ENCODE results near the gene NPTXR. TPM values are rescaled to one million over a fixed set of nuclear protein-coding genes. Genes with fewer than 3 reads are reported as not detected.

Gene NPTXR
- total RNA-seq, 1 donor from 2014 or later, result 0.58 TPM

DNA sequence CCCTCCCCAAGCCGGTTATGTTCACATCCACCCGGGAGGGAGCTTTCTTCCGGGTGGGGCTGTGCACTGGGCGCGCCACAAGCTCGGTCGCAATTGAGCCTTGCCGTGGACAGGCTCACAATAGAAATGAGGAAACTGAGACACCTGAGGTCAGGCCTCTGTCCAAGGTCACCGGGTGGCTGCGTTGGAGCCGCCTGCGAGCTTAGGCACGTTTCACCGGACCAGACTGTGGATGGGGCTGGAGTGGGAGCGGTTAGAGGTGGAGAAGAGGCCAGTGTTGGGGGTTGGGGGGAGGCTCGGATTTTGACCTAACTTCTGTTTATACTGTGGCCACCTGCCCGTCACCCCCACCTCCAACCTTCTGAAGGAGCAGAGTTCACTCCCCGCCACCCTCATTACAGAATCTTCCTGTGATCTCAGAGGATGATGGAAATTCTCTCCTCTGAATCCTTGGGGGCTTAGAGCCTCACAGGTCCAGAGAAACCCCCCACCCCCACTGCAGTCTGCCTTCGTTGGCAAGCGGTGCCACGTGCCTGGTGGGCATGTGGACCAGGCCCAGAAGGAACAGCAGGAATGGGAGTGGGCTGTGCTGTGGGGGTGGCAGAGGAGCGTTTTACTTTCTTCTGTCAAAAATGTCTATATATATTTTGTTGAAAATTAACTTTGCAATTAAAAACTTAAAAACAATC is 631 bp upstream of the NPTXR start:
- TF ChIP-seq, protein P1, sequence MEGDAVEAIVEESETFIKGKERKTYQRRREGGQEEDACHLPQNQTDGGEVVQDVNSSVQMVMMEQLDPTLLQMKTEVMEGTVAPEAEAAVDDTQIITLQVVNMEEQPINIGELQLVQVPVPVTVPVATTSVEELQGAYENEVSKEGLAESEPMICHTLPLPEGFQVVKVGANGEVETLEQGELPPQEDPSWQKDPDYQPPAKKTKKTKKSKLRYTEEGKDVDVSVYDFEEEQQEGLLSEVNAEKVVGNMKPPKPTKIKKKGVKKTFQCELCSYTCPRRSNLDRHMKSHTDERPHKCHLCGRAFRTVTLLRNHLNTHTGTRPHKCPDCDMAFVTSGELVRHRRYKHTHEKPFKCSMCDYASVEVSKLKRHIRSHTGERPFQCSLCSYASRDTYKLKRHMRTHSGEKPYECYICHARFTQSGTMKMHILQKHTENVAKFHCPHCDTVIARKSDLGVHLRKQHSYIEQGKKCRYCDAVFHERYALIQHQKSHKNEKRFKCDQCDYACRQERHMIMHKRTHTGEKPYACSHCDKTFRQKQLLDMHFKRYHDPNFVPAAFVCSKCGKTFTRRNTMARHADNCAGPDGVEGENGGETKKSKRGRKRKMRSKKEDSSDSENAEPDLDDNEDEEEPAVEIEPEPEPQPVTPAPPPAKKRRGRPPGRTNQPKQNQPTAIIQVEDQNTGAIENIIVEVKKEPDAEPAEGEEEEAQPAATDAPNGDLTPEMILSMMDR (conservative IDR thresholded peaks at IDR 0.05; ENCODE audit: low read depth, low read length), result no peak
- peak overlapping the region; percentile 37 for H3K4me3 ChIP-seq (ENCODE audit: low read depth, low read length)
- DNase-seq (ENCODE audit: low read depth), result no peak

DNA sequence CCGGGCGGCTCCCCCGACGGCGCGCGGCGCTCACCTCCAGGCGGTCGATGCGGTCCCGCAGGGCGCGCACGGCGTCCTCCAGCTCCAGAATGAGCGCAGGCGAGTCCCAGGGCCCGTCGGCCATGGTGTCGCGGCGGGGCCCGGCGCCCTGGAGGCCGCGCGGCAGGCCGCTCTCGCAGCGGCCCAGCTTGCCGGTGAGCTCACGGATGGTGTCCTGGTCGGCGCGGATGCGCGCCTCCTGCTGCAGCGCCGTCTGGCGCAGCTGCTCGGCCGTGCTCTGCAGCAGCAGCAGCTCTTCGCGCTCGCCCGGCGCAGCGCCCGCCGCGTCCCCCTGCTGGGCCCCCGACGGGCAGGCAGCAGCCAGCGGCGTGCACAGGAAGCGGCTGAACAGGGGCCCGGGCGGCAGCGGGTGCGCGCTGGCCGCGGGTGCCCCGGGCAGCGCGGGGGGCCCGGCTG is 599 bp downstream of the NPTXR start:
- H3K4me3 ChIP-seq (ENCODE audit: low read depth, low read length), result peak overlapping the region; percentile 53
- no peak for DNase-seq (ENCODE audit: low read depth)
- TF ChIP-seq, protein P1 (conservative IDR thresholded peaks at IDR 0.05; ENCODE audit: low read depth, low read length), result no peak

DNA sequence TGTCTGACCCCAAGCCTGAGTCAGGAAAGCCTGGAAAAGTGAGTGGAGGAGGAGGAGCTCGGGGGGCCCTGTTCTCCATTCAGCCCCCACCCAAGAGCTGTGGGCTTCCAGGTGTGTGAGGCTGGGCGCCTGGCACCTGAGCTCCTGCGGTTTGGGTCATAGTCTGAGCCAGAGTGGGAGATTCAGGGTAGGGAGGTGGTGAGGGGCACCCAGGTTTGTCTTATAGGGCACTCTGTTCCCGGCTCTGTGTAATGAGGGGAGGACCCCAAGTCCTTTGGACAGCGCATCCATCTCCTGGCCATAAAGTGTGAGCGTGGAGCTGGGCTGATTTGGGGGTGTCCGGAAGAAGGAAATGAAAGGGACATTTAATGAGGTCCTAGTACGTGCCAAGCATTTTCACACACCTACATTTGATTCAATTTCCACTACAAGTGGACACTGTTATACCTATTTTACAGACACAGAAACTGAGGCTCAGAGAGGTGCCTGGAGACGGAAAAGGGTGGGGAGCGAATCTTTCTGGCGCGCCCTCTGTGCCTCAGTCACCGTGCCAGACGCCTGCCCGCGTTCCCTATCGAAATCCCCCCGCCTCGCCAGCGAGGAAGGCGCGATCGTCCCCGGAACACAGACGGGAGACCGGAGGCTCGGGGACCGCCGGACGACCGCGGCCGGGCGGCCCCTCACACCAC is 1.2 kb downstream of the NPTXR start:
- no peak for DNase-seq (ENCODE audit: low read depth)
- peak overlapping the region; percentile 53 for H3K4me3 ChIP-seq (ENCODE audit: low read depth, low read length)
- TF ChIP-seq, protein P1 (conservative IDR thresholded peaks at IDR 0.05; ENCODE audit: low read depth, low read length), result no peak

GRCh38 chr22:38841635-38842034 is 2.2 kb downstream of the NPTXR start:
- TF ChIP-seq, protein P1 (conservative IDR thresholded peaks at IDR 0.05; ENCODE audit: low read depth, low read length), result no peak
- no peak for DNase-seq (ENCODE audit: low read depth)
- H3K4me3 ChIP-seq (ENCODE audit: low read depth, low read length), result no peak overlapping the region

- H3K4me3 ChIP-seq (ENCODE audit: low read depth, low read length), result no peak overlapping the region
- TF ChIP-seq, protein P1 (conservative IDR thresholded peaks at IDR 0.05; ENCODE audit: low read depth, low read length), result no peak
- no peak for DNase-seq (ENCODE audit: low read depth)
Measured at GRCh38 chr22:38841211-38841610, 2.6 kb downstream of the NPTXR start.

GRCh38 chr22:38840129-38840528 is 3.7 kb downstream of the NPTXR start:
- DNase-seq (ENCODE audit: low read depth), result no peak
- TF ChIP-seq, protein P1 (conservative IDR thresholded peaks at IDR 0.05; ENCODE audit: low read depth, low read length), result no peak
- no peak overlapping the region for H3K4me3 ChIP-seq (ENCODE audit: low read depth, low read length)

All from epithelial cell of proximal tubule (primary cell).